HepG2 (cell line): ENCODE results near the gene KANSL3. TPM values are rescaled to one million over a fixed set of nuclear protein-coding genes. Genes with fewer than 3 reads are reported as not detected.
A peak's percentile ranks its signal among the peaks of the same experiment; 100 is the strongest.

ENCODE experiments used
- FOXP1 ChIP-seq, 2 experiments: fragments of 450-650 bp in 1 of 2; IDR thresholded peaks; 2 replicates each; pipeline ENCODE4 v1.6.1; 2017 to 2018; ENCODE audit warnings: antibody characterized with exemption in 1 of 2
- IRX3 ChIP-seq: sonication (generic); formaldehyde crosslinking; IDR thresholded peaks from 2 replicates; pipeline ENCODE4 v1.8.1; 2023; ENCODE audit warnings: mild to moderate bottlenecking, low read depth, missing genetic modification reagents, borderline replicate concordance
- MBD4 ChIP-seq: IDR thresholded peaks from 2 replicates; pipeline ENCODE4 v1.6.1; 2012; ENCODE audit warnings: low read length, inconsistent platforms, borderline replicate concordance
- NFE2L1 ChIP-seq: sonication (generic); formaldehyde crosslinking; IDR thresholded peaks from 2 replicates; pipeline ENCODE4 v1.4.0; 2020; ENCODE audit warnings: missing genetic modification reagents, mild to moderate bottlenecking, borderline replicate concordance
- PCBP2 ChIP-seq: fragments of 200-400 bp; formaldehyde crosslinking; optimal IDR thresholded peaks from 2 replicates; pipeline ENCODE3; 2018; ENCODE audit warnings: low read length, low read depth; ENCODE audit not compliant: poor library complexity, severe bottlenecking
- PHF20 ChIP-seq: sonication (generic); formaldehyde crosslinking; IDR thresholded peaks from 2 replicates; pipeline ENCODE4 v1.5.0; 2020; ENCODE audit warnings: mild to moderate bottlenecking, missing genetic modification reagents
- PITX1 ChIP-seq: sonication (generic); formaldehyde crosslinking; IDR thresholded peaks from 2 replicates; pipeline ENCODE4 v1.5.1; 2020; ENCODE audit warnings: mild to moderate bottlenecking, missing genetic modification reagents
- POLR2G ChIP-seq: fragments of 200-400 bp; formaldehyde crosslinking; IDR thresholded peaks from 2 replicates; pipeline ENCODE4 v1.6.1; 2018; ENCODE audit warnings: mild to moderate bottlenecking, low read depth, low read length, moderate library complexity
- SMAD1 ChIP-seq: sonication (generic); formaldehyde crosslinking; IDR thresholded peaks from 2 replicates; pipeline ENCODE4 v1.4.0; 2020; ENCODE audit warnings: missing genetic modification reagents, low read depth, mild to moderate bottlenecking, borderline replicate concordance
- SP140L ChIP-seq: sonication (generic); formaldehyde crosslinking; IDR thresholded peaks from 2 replicates; pipeline ENCODE4 v1.4.0; 2020; ENCODE audit warnings: missing genetic modification reagents, borderline replicate concordance
- SRSF4 ChIP-seq: fragments of 200-400 bp; formaldehyde crosslinking; IDR thresholded peaks from one replicate; pipeline ENCODE4 v1.6.1; 2018; ENCODE audit warnings: mild to moderate bottlenecking, low read depth, low read length, moderate library complexity; ENCODE audit not compliant: poor library complexity, severe bottlenecking
- TBX3 ChIP-seq: fragments of 450-650 bp; IDR thresholded peaks from 2 replicates; pipeline ENCODE4 v1.6.1; 2017; ENCODE audit warnings: antibody characterized with exemption, mild to moderate bottlenecking, inconsistent platforms, borderline replicate concordance
- TCF7 ChIP-seq: sonication (generic); IDR thresholded peaks from 2 replicates; pipeline ENCODE4 v1.6.1; 2016; ENCODE audit warnings: antibody characterized with exemption, low read depth
- ZBTB3 ChIP-seq: sonication (generic); formaldehyde crosslinking; IDR thresholded peaks from 2 replicates; pipeline ENCODE4 v1.4.0; 2020; ENCODE audit warnings: low read depth, mild to moderate bottlenecking, moderate library complexity, missing genetic modification reagents, borderline replicate concordance
- ZMYM3 ChIP-seq: sonication (generic); formaldehyde crosslinking; IDR thresholded peaks from 2 replicates; pipeline ENCODE4 v1.5.1; 2020; ENCODE audit warnings: mild to moderate bottlenecking, missing genetic modification reagents
- ZNF253 ChIP-seq: sonication (generic); formaldehyde crosslinking; IDR thresholded peaks from 2 replicates; pipeline ENCODE4 v1.8.0; 2022; ENCODE audit warnings: mild to moderate bottlenecking, missing genetic modification reagents, borderline replicate concordance
- ZNF274 ChIP-seq: sonication (generic); formaldehyde crosslinking; IDR thresholded peaks from 2 replicates; pipeline ENCODE4 v1.5.1; 2020; ENCODE audit warnings: mild to moderate bottlenecking, missing genetic modification reagents
- ZNF30 ChIP-seq: sonication (generic); formaldehyde crosslinking; IDR thresholded peaks from 2 replicates; pipeline ENCODE4 v1.5.0; 2020; ENCODE audit warnings: mild to moderate bottlenecking, missing genetic modification reagents
- ZNF496 ChIP-seq: sonication (generic); formaldehyde crosslinking; IDR thresholded peaks from 2 replicates; pipeline ENCODE4 v1.8.1; 2023; ENCODE audit warnings: mild to moderate bottlenecking, moderate library complexity, missing genetic modification reagents; ENCODE audit not compliant: insufficient replicate concordance
- polyA plus RNA-seq, 8 experiments: library from polyadenylated mRNA; depleted of rRNA in 3 of 8; stranded (reverse) in 7 of 8; unstranded in 1 of 8; fragments of >200 nt; fragmentation: Illumina TruSeq in 4 of 8; extraction: Trizol in 4 of 8; gene quantifications; 2 replicates each; pipeline versions ENCODE4 v1.2.1 to v1.2.3, GENCODE V29; 2011 to 2016; ENCODE audit warnings: low read depth in 4 of 8, missing spikeins in 1 of 8, mixed read lengths in 1 of 8; ENCODE audit not compliant: insufficient read depth in 1 of 8
- total RNA-seq, 5 experiments: library from RNA; depleted of rRNA; stranded (reverse); fragments of >200 nt; fragmentation: Illumina TruSeq; extraction: Trizol; gene quantifications; 2 replicates each; pipeline ENCODE4 v1.2.3, GENCODE V29; 2016; ENCODE audit warnings: low read depth in 1 of 5
- TF ChIP-seq, protein P1 (sequence below): sonication (generic); formaldehyde crosslinking; IDR thresholded peaks from 2 replicates; pipeline ENCODE4 v1.9.0; 2021; ENCODE audit warnings: missing genetic modification reagents, mild to moderate bottlenecking, borderline replicate concordance
- TF ChIP-seq, protein P2 (sequence below): sonication (generic); formaldehyde crosslinking; IDR thresholded peaks from 2 replicates; pipeline ENCODE4 v1.4.0; 2020; ENCODE audit warnings: mild to moderate bottlenecking, missing genetic modification reagents
- TF ChIP-seq, protein P3 (sequence below): sonication (generic); formaldehyde crosslinking; IDR thresholded peaks from 2 replicates; pipeline ENCODE4 v1.4.0; 2020; ENCODE audit warnings: missing genetic modification reagents
- TF ChIP-seq, protein P4 (sequence below): sonication (generic); formaldehyde crosslinking; IDR thresholded peaks from 2 replicates; pipeline ENCODE4 v1.5.0; 2020; ENCODE audit warnings: mild to moderate bottlenecking, missing genetic modification reagents

The KANSL3 gene
- total and polyA plus RNA-seq, 2 of the 13 experiments (the other 11 are each of a cell fraction or from before 2014, with no cell fraction given), result 20.8 to 37.3 TPM

DNA sequence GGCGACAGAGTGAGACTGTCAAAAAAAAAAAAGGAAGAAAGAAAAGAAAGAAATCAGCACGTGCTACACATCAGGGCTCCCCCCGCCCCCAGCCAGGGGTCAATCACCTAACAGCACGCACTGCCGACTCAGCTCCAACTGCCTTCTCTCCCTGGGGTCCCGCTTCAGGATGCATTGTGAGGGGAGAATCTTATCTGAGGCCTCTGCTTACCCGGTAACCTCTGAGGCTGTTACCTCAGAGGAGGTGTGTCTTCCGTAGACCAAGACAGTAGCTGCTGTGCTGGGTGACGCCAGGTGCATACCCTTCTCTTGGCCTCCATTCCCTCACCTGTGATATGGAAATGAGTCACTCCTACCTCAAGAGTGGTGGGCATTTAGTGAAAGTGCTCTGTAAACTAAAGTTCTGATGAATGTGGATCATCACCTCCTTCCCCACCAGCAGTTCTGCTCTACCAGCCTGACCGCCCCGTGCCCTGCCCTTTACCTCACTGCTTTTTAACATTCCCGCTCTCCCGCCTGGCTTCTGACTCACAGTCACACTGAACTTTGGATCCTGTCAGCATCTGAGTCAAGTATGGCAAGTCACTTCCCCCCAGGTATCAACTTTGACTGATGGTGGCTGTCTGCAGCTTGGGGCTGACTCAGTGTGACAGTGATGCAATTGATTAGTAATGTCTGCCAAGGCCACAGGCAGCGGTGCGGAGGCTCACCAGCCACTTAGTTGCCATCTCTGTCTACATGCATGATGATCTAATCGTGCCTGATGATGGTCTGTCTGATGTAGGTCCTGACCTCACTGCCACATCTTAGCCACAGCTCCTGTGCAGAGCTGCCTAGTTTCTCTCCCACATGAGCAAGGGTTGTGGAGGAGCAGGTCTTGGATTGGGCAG lies 81.4 kb downstream of the KANSL3 start (continued):
- TF ChIP-seq, protein P1, sequence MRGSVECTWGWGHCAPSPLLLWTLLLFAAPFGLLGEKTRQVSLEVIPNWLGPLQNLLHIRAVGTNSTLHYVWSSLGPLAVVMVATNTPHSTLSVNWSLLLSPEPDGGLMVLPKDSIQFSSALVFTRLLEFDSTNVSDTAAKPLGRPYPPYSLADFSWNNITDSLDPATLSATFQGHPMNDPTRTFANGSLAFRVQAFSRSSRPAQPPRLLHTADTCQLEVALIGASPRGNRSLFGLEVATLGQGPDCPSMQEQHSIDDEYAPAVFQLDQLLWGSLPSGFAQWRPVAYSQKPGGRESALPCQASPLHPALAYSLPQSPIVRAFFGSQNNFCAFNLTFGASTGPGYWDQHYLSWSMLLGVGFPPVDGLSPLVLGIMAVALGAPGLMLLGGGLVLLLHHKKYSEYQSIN (CRISPR knock-in tag), result no peak
- TF ChIP-seq, protein P2, sequence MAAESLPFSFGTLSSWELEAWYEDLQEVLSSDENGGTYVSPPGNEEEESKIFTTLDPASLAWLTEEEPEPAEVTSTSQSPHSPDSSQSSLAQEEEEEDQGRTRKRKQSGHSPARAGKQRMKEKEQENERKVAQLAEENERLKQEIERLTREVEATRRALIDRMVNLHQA (CRISPR knock-in tag), result no peak
- peak; percentile 14; the same call in 1 of the 2 replicates for TF ChIP-seq ZBTB3 (CRISPR knock-in tag)
- no peak for TF ChIP-seq MBD4
- peak; percentile 97 for TF ChIP-seq ZMYM3 (CRISPR knock-in tag)
- TF ChIP-seq ZNF274 (CRISPR knock-in tag), result no peak
- peak; percentile 44; the same call in 1 of the 2 replicates for TF ChIP-seq PHF20
- TF ChIP-seq, protein P3, sequence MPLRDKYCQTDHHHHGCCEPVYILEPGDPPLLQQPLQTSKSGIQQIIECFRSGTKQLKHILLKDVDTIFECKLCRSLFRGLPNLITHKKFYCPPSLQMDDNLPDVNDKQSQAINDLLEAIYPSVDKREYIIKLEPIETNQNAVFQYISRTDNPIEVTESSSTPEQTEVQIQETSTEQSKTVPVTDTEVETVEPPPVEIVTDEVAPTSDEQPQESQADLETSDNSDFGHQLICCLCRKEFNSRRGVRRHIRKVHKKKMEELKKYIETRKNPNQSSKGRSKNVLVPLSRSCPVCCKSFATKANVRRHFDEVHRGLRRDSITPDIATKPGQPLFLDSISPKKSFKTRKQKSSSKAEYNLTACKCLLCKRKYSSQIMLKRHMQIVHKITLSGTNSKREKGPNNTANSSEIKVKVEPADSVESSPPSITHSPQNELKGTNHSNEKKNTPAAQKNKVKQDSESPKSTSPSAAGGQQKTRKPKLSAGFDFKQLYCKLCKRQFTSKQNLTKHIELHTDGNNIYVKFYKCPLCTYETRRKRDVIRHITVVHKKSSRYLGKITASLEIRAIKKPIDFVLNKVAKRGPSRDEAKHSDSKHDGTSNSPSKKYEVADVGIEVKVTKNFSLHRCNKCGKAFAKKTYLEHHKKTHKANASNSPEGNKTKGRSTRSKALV, result peak; percentile 50; the same call in 1 of the 2 replicates
- no peak for TF ChIP-seq ZNF253 (CRISPR knock-in tag)
- no peak for TF ChIP-seq SP140L (CRISPR knock-in tag)
- TF ChIP-seq PITX1, result peak; percentile 68
- no peak for TF ChIP-seq PCBP2
- TF ChIP-seq ZNF496 (CRISPR knock-in tag), result no peak
- no peak for TF ChIP-seq IRX3 (CRISPR knock-in tag)
- no peak for TF ChIP-seq SRSF4
- no peak; the same call in 1 of the 2 replicates for TF ChIP-seq SMAD1
- TF ChIP-seq NFE2L1, result no peak
- no peak for TF ChIP-seq ZNF30
- TF ChIP-seq FOXP1 (IDR thresholded peaks at IDR 0.05), result 0 out of 2 replicates have a peak, but pooled peaks have one; percentile 26
- TF ChIP-seq FOXP1 (CRISPR knock-in tag; IDR thresholded peaks at IDR 0.05), result peak; percentile 60; the same call in 1 of the 2 replicates
- TF ChIP-seq TCF7, result peak; percentile 58
- TF ChIP-seq TBX3, result peak; percentile 86
- TF ChIP-seq, protein P4, sequence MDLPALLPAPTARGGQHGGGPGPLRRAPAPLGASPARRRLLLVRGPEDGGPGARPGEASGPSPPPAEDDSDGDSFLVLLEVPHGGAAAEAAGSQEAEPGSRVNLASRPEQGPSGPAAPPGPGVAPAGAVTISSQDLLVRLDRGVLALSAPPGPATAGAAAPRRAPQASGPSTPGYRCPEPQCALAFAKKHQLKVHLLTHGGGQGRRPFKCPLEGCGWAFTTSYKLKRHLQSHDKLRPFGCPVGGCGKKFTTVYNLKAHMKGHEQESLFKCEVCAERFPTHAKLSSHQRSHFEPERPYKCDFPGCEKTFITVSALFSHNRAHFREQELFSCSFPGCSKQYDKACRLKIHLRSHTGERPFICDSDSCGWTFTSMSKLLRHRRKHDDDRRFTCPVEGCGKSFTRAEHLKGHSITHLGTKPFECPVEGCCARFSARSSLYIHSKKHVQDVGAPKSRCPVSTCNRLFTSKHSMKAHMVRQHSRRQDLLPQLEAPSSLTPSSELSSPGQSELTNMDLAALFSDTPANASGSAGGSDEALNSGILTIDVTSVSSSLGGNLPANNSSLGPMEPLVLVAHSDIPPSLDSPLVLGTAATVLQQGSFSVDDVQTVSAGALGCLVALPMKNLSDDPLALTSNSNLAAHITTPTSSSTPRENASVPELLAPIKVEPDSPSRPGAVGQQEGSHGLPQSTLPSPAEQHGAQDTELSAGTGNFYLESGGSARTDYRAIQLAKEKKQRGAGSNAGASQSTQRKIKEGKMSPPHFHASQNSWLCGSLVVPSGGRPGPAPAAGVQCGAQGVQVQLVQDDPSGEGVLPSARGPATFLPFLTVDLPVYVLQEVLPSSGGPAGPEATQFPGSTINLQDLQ (CRISPR knock-in tag), result no peak
- TF ChIP-seq POLR2G, result no peak
